ENCODE data around the gene NFIB.

Gene NFIB

GRCh38 chr9:14344053-14344524 is 30.1 kb upstream of the NFIB start:
- no peak for DNase-seq

GRCh38 chr9:14343261-14344031 is 29.5 kb upstream of the NFIB start:
- DNase-seq, result no peak

GRCh38 chr9:14342736-14343135 is 28.8 kb upstream of the NFIB start:
- DNase-seq, result no peak

GRCh38 chr9:14341437-14342122 is 27.6 kb upstream of the NFIB start:
- DNase-seq, result no peak

- DNase-seq, result no peak
Observed at GRCh38 chr9:14340994-14341393, 27.1 kb upstream of the NFIB start.

- no peak for DNase-seq
Observed at GRCh38 chr9:14340219-14340873, 26.4 kb upstream of the NFIB start.

GRCh38 chr9:14339746-14340145 is 25.8 kb upstream of the NFIB start:
- DNase-seq, result no peak

GRCh38 chr9:14337615-14338014 is 23.7 kb upstream of the NFIB start:
- no peak for DNase-seq

GRCh38 chr9:14336244-14336643 is 22.3 kb upstream of the NFIB start:
- DNase-seq, result no peak

GRCh38 chr9:14331120-14331519 is 17.2 kb upstream of the NFIB start:
- DNase-seq, result no peak

- DNase-seq, result no peak
Observed at GRCh38 chr9:14327036-14327435, 13.1 kb upstream of the NFIB start.

- no peak for DNase-seq
Observed at GRCh38 chr9:14326264-14326826, 12.4 kb upstream of the NFIB start.

- DNase-seq, result no peak
Observed at GRCh38 chr9:14325147-14325546, 11.2 kb upstream of the NFIB start.

- no peak for DNase-seq
Observed at GRCh38 chr9:14323985-14324650, 10.2 kb upstream of the NFIB start.

GRCh38 chr9:14323083-14323971 is 9.4 kb upstream of the NFIB start:
- no peak for DNase-seq

- DNase-seq, result no peak
Observed at GRCh38 chr9:14322211-14323082, 8.5 kb upstream of the NFIB start.

GRCh38 chr9:14321517-14322130 is 7.7 kb upstream of the NFIB start:
- DNase-seq, result no peak

GRCh38 chr9:14320271-14321181 is 6.6 kb upstream of the NFIB start:
- no peak for DNase-seq

GRCh38 chr9:14318934-14319580 is 5.1 kb upstream of the NFIB start:
- DNase-seq, result no peak

Data from KG1 (cell line).